SK-N-SH (cell line): ENCODE data around the gene SMIM29. TPM values are rescaled to one million over a fixed set of nuclear protein-coding genes. Genes with fewer than 3 reads are reported as not detected.
A peak's percentile ranks its signal among the peaks of the same experiment; 100 is the strongest.

Experiments used
- CTCF ChIA-PET: fragments of 300-600, 350-600 bp; formaldehyde crosslinking; extraction: SDS; loops from one replicate; lab custom pipeline; 2021; lab: Yijun Ruan, JAX
- POLR2A ChIA-PET: fragments of 350-600 bp; sonication (Branson Sonifier 250); formaldehyde crosslinking; extraction: SDS; loops from one replicate; lab custom pipeline; 2020; ENCODE audit warnings: antibody characterized with exemption, inconsistent platforms; lab: Yijun Ruan, JAX
- DNase-seq: peaks from one replicate; pipeline ENCODE4 v3.0.0; 2012
- H2AFZ ChIP-seq: fragments of 200-600 bp; sonication (generic); 2 replicates; pipeline ENCODE4 v1.8.1; 2016; ENCODE audit warnings: antibody characterized with exemption, mild to moderate bottlenecking, low read depth
- H3F3A ChIP-seq: fragments of 200-600 bp; sonication (generic); replicated peaks from 2 replicates; pipeline ENCODE3; 2016; ENCODE audit warnings: antibody characterized with exemption, mild to moderate bottlenecking; ENCODE audit not compliant: insufficient read depth
- H3K27ac ChIP-seq, 2 experiments: fragments of 200-500 bp in 1 of 2; fragments of 200-600 bp in 1 of 2; sonication (Bioruptor generic) in 1 of 2; sonication (generic), shearing (Covaris generic) in 1 of 2; 2 replicates each; pipeline versions ENCODE4 v1.5.1 to v1.6.1; 2014 to 2016; ENCODE audit warnings: low read depth in 2 of 2, inconsistent platforms in 1 of 2, low read length in 1 of 2, mild to moderate bottlenecking in 1 of 2, mixed read lengths in 1 of 2
- H3K27me3 ChIP-seq: fragments of 200-600 bp; sonication (generic), shearing (Covaris generic); 2 replicates; pipeline ENCODE4 v1.6.1; 2016; ENCODE audit warnings: mixed run types; ENCODE audit not compliant: insufficient read depth
- H3K36me3 ChIP-seq, 2 experiments: fragments of 200-500 bp in 1 of 2; fragments of 200-600 bp in 1 of 2; sonication (Bioruptor generic) in 1 of 2; sonication (generic) in 1 of 2; replicated peaks in 1 of 2; 2 replicates each; pipeline versions ENCODE3 to v1.5.1; 2014 to 2016; ENCODE audit warnings: low read length in 1 of 2, mild to moderate bottlenecking in 1 of 2; ENCODE audit not compliant: insufficient read depth in 2 of 2, control insufficient read depth in 1 of 2
- H3K4me1 ChIP-seq, 2 experiments: fragments of 200-500 bp in 1 of 2; fragments of 200-600 bp in 1 of 2; sonication (Bioruptor generic) in 1 of 2; sonication (generic), shearing (Covaris generic) in 1 of 2; 2 replicates each; pipeline versions ENCODE4 v1.5.1 to v1.6.1; 2014 to 2016; ENCODE audit warnings: low read depth in 1 of 2, low read length in 1 of 2, mixed run types in 1 of 2; ENCODE audit not compliant: insufficient read depth in 2 of 2, control insufficient read depth in 1 of 2
- H3K4me2 ChIP-seq: fragments of 200-600 bp; sonication (generic), shearing (Covaris generic); 2 replicates; pipeline ENCODE4 v1.6.1; 2017; ENCODE audit warnings: mixed run types
- H3K4me3 ChIP-seq, 2 experiments: fragments of 200-500 bp in 1 of 2; fragments of 200-600 bp in 1 of 2; sonication (Bioruptor generic) in 1 of 2; sonication (generic), shearing (Covaris generic) in 1 of 2; 2 replicates each; pipeline versions ENCODE4 v1.5.1 to v1.8.1; 2014 to 2016; ENCODE audit warnings: low read depth in 2 of 2, inconsistent platforms in 1 of 2, low read length in 1 of 2, mild to moderate bottlenecking in 1 of 2, mixed read lengths in 1 of 2, moderate library complexity in 1 of 2
- H3K79me2 ChIP-seq: fragments of 200-600 bp; sonication (generic); 2 replicates; pipeline ENCODE4 v1.8.1; 2017; ENCODE audit warnings: mild to moderate bottlenecking; ENCODE audit not compliant: insufficient read depth
- H3K9ac ChIP-seq: fragments of 200-600 bp; sonication (generic); 2 replicates; pipeline ENCODE4 v1.6.1; 2017; ENCODE audit warnings: mixed run types
- H3K9me2 ChIP-seq: fragments of 200-600 bp; sonication (generic); 2 replicates; pipeline ENCODE4 v1.6.1; 2017; ENCODE audit warnings: mixed run types
- H3K9me3 ChIP-seq: fragments of 200-600 bp; sonication (generic); 2 replicates; pipeline ENCODE4 v1.6.1; 2017; ENCODE audit warnings: mixed run types, mild to moderate bottlenecking, moderate library complexity
- H4K20me1 ChIP-seq: fragments of 200-600 bp; sonication (generic); 2 replicates; pipeline ENCODE4 v1.6.1; 2017; ENCODE audit warnings: mild to moderate bottlenecking, mixed run types; ENCODE audit not compliant: insufficient read depth
- ELF1 ChIP-seq: IDR thresholded peaks from 2 replicates; pipeline ENCODE4 v1.4.0; 2012
- FOXJ3 ChIP-seq: sonication (generic); formaldehyde crosslinking; IDR thresholded peaks from 2 replicates; pipeline ENCODE4 v1.5.1; 2020; ENCODE audit warnings: mild to moderate bottlenecking, missing genetic modification reagents
- GATA2 ChIP-seq: sonication (generic); formaldehyde crosslinking; IDR thresholded peaks from 2 replicates; pipeline ENCODE4 v1.5.0; 2020; ENCODE audit warnings: mild to moderate bottlenecking, missing genetic modification reagents
- MEF2A ChIP-seq: IDR thresholded peaks from 2 replicates; pipeline ENCODE4 v1.4.0; 2012; ENCODE audit warnings: low read depth, borderline replicate concordance
- REST ChIP-seq: IDR thresholded peaks from 2 replicates; pipeline ENCODE4 v1.6.1; 2012; ENCODE audit warnings: mild to moderate bottlenecking, low read depth, low read length, moderate library complexity
- RFX5 ChIP-seq: IDR thresholded peaks from 2 replicates; pipeline ENCODE4 v1.6.1; 2012; ENCODE audit warnings: mild to moderate bottlenecking, improper control_type of control experiment, low read length
- SMC3 ChIP-seq: IDR thresholded peaks from 2 replicates; pipeline ENCODE4 v1.6.1; 2012; ENCODE audit warnings: low read depth, low read length, improper control_type of control experiment
- TEAD4 ChIP-seq: IDR thresholded peaks from 2 replicates; pipeline ENCODE4 v1.4.0; 2012; ENCODE audit warnings: mild to moderate bottlenecking, borderline replicate concordance; ENCODE audit not compliant: insufficient read depth
- USF2 ChIP-seq: fragments of 150-350 bp; IDR thresholded peaks from 2 replicates; pipeline ENCODE4 v1.6.1; 2017; ENCODE audit warnings: antibody characterized with exemption, low read length, low read depth, borderline replicate concordance
- WGBS: methylation state at CpG from one replicate; pipeline ENCODE4 v1.1.6; 2017; ENCODE audit warnings: low lambda C conversion rate; 5-methylcytosine and 5-hydroxymethylcytosine counted together
- polyA plus RNA-seq, 3 experiments: library from polyadenylated mRNA; depleted of rRNA; stranded (reverse); fragments of >200 nt; gene quantifications; 2 replicates each; pipeline ENCODE4 v1.2.3, GENCODE V29; 2012
- TF ChIP-seq, protein P1 (sequence below): IDR thresholded peaks from 2 replicates; pipeline ENCODE4 v1.4.0; 2012; ENCODE audit warnings: low read depth, borderline replicate concordance

Gene SMIM29
- polyA plus RNA-seq, 1 of the 3 experiments (the other 2 are of a cell fraction) = 50.2 TPM

DNA sequence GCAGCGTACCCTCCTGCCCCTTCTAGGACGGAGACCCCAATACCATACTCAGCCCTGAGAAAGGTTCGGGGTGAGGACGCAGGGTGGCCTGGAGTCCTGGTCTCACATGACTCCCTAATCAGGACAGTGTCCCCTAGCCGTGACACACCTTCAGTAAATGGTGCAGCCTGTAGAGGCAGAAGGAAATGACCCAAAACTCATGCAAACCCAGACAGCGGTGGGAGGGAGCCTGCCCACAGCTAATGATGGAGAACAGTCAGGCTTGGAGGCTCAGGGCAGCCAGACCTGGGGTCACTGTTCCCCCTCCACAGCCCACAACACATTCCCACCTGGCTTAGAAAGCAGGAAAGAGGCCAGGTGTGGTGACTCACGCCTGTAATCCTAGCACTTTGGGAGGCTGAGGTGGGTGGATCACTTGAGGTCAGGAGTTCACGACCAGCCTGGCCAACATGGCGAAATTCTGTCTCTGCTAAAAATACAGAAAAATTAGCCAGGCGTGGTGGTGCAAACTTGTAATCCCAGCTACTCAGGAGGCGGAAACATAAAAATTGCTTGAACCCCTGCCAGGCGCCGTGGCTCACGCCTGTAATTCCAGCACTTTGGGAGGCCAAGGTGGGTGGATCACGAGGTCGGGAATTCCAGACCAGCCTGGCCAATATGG lies 20.9 kb downstream of the SMIM29 start (continued):
- TF ChIP-seq REST = no peak
- TF ChIP-seq FOXJ3 (CRISPR knock-in tag) = no peak
- TF ChIP-seq SMC3 = no peak
- TF ChIP-seq, protein P1, sequence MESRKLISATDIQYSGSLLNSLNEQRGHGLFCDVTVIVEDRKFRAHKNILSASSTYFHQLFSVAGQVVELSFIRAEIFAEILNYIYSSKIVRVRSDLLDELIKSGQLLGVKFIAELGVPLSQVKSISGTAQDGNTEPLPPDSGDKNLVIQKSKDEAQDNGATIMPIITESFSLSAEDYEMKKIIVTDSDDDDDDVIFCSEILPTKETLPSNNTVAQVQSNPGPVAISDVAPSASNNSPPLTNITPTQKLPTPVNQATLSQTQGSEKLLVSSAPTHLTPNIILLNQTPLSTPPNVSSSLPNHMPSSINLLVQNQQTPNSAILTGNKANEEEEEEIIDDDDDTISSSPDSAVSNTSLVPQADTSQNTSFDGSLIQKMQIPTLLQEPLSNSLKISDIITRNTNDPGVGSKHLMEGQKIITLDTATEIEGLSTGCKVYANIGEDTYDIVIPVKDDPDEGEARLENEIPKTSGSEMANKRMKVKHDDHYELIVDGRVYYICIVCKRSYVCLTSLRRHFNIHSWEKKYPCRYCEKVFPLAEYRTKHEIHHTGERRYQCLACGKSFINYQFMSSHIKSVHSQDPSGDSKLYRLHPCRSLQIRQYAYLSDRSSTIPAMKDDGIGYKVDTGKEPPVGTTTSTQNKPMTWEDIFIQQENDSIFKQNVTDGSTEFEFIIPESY = no peak
- no peak for TF ChIP-seq MEF2A
- TF ChIP-seq GATA2 = no peak
- no peak for TF ChIP-seq ELF1

GRCh38 chr6:34226731-34227586 lies 21.8 kb downstream of the SMIM29 start:
- no peak overlapping the region for H3K27ac ChIP-seq
- no peak overlapping the region for H3K4me3 ChIP-seq
- peaks cover 7% of the 10 kb centered on the region for H3F3A ChIP-seq
- H3K4me2 ChIP-seq = no peak overlapping the region
- H3K9ac ChIP-seq = no peak overlapping the region
- TF ChIP-seq USF2 (no peak), TEAD4 (no peak), RFX5 (no peak)
- POLR2A ChIA-PET = interaction anchor here (0.6 to 1.6 kb wide), 2 partner anchors 10 to 39 kb away, joined by 3 to 6 read pairs; partner anchors contain the start of gene HMGA1
- H3K9me3 ChIP-seq = no peaks in the 10 kb centered on the region
- H2AFZ ChIP-seq = no peak overlapping the region
- H3K79me2 ChIP-seq = no peaks in the 10 kb centered on the region
- H4K20me1 ChIP-seq = no peaks in the 10 kb centered on the region
- peaks cover 10% of the 10 kb centered on the region in 2 experiments; a peak in 3 of 4 replicates for H3K4me1 ChIP-seq
- H3K9me2 ChIP-seq = no peaks in the 10 kb centered on the region
- WGBS = 94% methylated on average over 12 of the region's 15 CpGs
- DNase-seq = peak; percentile 9
- no peaks in the 10 kb centered on the region for H3K36me3 ChIP-seq
- no peaks in the 10 kb centered on the region for H3K27me3 ChIP-seq
- CTCF ChIA-PET = interaction anchor here (0.7 to 1.2 kb wide), 4 partner anchors 10 to 31 kb away, joined by 3 to 7 read pairs (median 4); partner anchors contain the start of gene HMGA1
